Thoracic aorta (tissue), 2 donors: ENCODE measurements around the gene REM2. TPM values are rescaled to one million over a fixed set of nuclear protein-coding genes. Genes with fewer than 3 reads are reported as not detected.

Experiments used
- ATAC-seq: fragments of 150-250 bp; one replicate; pipeline ENCODE4 v1.8.0; 2017; ENCODE audit warnings: low read depth; ENCODE audit not compliant: insufficient number of reproducible peaks, low FRiP score
- DNase-seq: peaks from one replicate; pipeline ENCODE4 v3.0.0-alpha.2; 2020; ENCODE audit warnings: low spot score
- H3K27ac ChIP-seq, 2 donors: fragments of 200-600 bp; sonication (generic); 1 replicate in 1 of 2; 2 replicates in 1 of 2; pipeline ENCODE4 v1.5.1; 2016; ENCODE audit warnings: mild to moderate bottlenecking in 2 of 2, moderate library complexity in 2 of 2
- H3K27me3 ChIP-seq: fragments of 200-600 bp; sonication (generic); replicated peaks from 2 replicates; pipeline ENCODE4 v1.6.0; 2016; ENCODE audit warnings: mild to moderate bottlenecking; ENCODE audit not compliant: insufficient read depth
- H3K36me3 ChIP-seq: fragments of 200-600 bp; sonication (generic); one replicate; pipeline ENCODE4 v1.5.1; 2016
- H3K4me1 ChIP-seq, 2 donors: fragments of 200-600 bp; sonication (generic); 1 replicate in 1 of 2; 2 replicates in 1 of 2; pipeline versions ENCODE4 v1.5.1 to v1.6.0; 2016; ENCODE audit warnings: low read depth in 2 of 2, mild to moderate bottlenecking in 1 of 2; ENCODE audit not compliant: control insufficient read depth in 1 of 2
- H3K4me3 ChIP-seq: fragments of 200-600 bp; sonication (generic); 2 replicates; pipeline ENCODE4 v1.5.1; 2016; ENCODE audit warnings: mild to moderate bottlenecking
- H3K9me3 ChIP-seq: fragments of 200-600 bp; sonication (generic); 2 replicates; pipeline ENCODE4 v1.5.1; 2016
- total RNA-seq, 2 donors: library from RNA; depleted of rRNA; stranded (reverse); fragments of >200 nt; gene quantifications; one replicate each; pipeline versions ENCODE4 v1.1.0 to v1.2.3, GENCODE V29; 2016
- TF ChIP-seq, protein P1 (sequence below): fragments of 200-600 bp; sonication (generic); IDR thresholded peaks from one replicate; pipeline ENCODE4 v1.5.1; 2019; ENCODE audit warnings: antibody characterized with exemption

Gene REM2
- total RNA-seq, 2 donors from 2014 or later = 0.28 TPM; not detected in 1

DNA sequence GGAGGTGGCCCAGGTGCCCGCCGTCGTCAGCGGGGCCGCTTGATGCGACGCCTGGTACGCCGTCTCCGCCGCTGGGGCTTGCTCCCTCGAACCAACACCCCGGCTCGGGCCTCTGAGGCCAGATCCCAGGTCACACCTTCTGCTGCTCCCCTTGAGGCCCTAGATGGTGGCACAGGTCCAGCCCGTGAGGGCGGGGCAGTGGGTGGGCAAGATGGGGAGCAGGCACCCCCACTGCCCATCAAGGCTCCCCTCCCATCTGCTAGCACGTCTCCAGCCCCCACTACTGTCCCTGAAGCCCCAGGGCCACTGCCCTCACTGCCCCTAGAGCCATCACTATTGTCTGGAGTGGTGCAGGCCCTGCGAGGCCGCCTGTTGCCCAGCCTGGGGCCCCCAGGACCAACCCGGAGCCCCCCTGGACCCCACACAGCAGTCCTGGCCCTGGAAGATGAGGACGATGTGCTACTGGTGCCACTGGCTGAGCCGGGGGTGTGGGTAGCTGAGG is 6.0 kb upstream of the REM2 start:
- peaks cover 7 to 37% of the 10 kb centered on the region in 2 donors for H3K4me1 ChIP-seq
- peaks cover 57% of the 10 kb centered on the region for H3K36me3 ChIP-seq
- H3K9me3 ChIP-seq = no peaks in the 10 kb centered on the region
- DNase-seq (no peak), ATAC-seq (no peak)
- H3K27me3 ChIP-seq = no peaks in the 10 kb centered on the region
- no peak overlapping the region for H3K27ac ChIP-seq
- H3K4me3 ChIP-seq = no peak overlapping the region
- TF ChIP-seq, protein P1, sequence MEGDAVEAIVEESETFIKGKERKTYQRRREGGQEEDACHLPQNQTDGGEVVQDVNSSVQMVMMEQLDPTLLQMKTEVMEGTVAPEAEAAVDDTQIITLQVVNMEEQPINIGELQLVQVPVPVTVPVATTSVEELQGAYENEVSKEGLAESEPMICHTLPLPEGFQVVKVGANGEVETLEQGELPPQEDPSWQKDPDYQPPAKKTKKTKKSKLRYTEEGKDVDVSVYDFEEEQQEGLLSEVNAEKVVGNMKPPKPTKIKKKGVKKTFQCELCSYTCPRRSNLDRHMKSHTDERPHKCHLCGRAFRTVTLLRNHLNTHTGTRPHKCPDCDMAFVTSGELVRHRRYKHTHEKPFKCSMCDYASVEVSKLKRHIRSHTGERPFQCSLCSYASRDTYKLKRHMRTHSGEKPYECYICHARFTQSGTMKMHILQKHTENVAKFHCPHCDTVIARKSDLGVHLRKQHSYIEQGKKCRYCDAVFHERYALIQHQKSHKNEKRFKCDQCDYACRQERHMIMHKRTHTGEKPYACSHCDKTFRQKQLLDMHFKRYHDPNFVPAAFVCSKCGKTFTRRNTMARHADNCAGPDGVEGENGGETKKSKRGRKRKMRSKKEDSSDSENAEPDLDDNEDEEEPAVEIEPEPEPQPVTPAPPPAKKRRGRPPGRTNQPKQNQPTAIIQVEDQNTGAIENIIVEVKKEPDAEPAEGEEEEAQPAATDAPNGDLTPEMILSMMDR = no peak

DNA sequence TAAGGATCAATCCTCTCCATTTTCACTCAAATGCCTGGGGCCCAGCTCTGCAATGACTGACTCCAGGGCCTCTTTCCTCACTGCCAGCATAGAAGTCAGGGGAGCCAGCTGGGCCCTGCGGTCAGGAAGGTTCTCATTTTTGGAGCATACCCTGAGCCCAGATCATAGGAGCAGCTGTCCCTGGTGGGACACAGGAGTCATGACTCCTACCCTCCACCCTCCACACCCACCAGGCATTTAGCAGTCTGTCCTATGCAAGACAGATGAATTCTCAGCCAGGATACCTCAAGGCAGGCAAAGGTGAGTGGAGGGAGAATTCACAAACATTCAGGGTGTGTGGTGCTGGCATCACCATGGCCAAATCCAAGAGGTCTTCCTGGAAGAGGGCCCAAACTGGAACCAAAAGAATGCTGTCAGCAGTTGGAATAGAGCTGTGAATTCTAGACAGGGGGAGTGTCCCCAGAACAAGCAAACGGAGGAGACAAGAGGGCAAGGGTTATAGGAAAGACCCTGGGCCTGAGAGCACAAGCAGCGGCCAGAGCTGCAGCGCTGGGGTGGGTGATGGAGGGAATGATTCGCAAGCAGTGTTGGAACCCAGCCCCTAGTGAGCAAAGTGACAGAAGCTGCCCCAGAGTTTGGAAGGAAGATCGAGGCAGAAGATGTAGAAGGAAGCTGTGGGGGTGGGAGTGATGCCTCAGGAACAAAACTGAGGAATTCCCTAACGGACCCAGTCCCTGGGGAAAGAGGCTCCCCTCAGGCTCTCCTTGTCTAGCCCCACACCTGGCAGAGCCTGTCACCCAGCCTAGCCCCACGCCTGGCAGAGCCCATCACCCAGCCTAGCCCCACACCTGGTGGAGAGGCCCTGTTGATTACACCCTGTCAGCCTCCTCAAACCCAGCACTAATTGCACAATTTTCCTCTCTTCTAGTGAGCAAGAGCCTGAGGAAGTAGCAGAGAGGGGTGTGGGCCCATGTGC is 4.5 kb upstream of the REM2 start:
- TF ChIP-seq, protein P1 = no peak
- H3K4me3 ChIP-seq = no peak overlapping the region
- no peak for DNase-seq
- peaks cover 56% of the 10 kb centered on the region for H3K36me3 ChIP-seq
- ATAC-seq = no peak
- no peaks in the 10 kb centered on the region for H3K27me3 ChIP-seq
- H3K4me1 ChIP-seq = peaks cover 0 to 28% of the 10 kb centered on the region in 2 donors
- H3K27ac ChIP-seq = no peak overlapping the region
- no peaks in the 10 kb centered on the region for H3K9me3 ChIP-seq

DNA sequence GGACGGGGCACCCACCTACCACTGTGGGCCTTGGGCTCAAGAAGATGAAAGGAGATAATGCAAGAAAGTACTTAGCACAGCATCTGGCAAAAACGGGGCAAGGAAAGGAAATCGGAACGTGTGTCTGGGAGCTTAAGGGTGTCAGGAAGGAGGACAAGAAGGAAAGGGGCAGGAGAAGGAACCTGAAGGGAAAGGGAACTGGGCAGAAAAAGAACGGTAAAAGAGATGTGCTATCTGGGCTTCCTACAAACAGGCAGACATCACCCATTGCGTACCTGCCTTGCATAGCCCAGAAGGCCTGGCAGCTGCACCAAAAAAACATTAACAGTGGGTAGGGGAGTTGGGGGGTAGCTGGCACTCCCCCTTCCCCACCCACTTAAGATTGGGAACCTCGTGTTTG is 958 bp upstream of the REM2 start:
- ATAC-seq (no peak), DNase-seq (no peak)
- TF ChIP-seq, protein P1 = no peak
- no peaks in the 10 kb centered on the region for H3K27me3 ChIP-seq
- H3K4me1 ChIP-seq = peaks cover 0 to 8% of the 10 kb centered on the region in 2 donors
- no peak overlapping the region for H3K4me3 ChIP-seq
- peaks cover 21% of the 10 kb centered on the region for H3K36me3 ChIP-seq
- no peak overlapping the region for H3K27ac ChIP-seq
- no peaks in the 10 kb centered on the region for H3K9me3 ChIP-seq

DNA sequence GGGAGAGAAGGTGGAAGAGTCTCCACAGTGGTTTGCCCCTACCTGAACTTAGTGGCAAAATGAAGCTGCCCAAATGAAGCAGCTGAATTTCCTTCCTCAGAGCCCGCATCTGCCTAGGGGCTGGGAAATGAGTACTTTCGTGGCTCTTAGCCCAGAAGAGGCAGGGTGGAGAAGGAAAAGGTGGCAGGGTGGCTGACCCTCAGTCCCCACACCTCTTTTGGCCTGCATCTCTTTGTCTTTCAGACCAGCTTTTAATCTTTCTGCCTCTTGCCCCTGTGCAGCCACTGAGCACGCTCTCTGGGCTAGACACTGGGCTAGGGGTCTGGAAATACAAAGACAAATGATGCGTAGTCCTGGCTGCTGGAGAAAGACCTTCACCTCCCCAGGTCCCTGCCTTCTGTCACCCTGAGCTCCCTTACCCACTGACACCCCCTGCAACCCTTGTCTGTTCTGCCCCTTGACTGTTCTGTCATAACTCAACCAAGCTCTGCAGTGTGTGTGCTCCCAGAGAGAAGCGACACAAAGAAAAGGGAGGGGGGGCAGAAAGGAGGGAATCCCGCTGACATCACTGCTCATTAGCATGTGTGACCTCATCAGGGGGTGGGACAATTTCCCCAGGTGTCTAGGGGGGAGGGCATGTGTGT is 371 bp upstream of the REM2 start:
- DNase-seq (no peak), ATAC-seq (no peak)
- Histone ChIP-seq H3K27ac (no peak overlapping the region), H3K27me3 (no peaks in the 10 kb centered on the region), H3K4me3 (no peak overlapping the region), H3K36me3 (peaks cover 15% of the 10 kb centered on the region), H3K9me3 (no peaks in the 10 kb centered on the region), H3K4me1 (peaks cover 3 to 14% of the 10 kb centered on the region in 2 donors)
- TF ChIP-seq, protein P1 = no peak

DNA sequence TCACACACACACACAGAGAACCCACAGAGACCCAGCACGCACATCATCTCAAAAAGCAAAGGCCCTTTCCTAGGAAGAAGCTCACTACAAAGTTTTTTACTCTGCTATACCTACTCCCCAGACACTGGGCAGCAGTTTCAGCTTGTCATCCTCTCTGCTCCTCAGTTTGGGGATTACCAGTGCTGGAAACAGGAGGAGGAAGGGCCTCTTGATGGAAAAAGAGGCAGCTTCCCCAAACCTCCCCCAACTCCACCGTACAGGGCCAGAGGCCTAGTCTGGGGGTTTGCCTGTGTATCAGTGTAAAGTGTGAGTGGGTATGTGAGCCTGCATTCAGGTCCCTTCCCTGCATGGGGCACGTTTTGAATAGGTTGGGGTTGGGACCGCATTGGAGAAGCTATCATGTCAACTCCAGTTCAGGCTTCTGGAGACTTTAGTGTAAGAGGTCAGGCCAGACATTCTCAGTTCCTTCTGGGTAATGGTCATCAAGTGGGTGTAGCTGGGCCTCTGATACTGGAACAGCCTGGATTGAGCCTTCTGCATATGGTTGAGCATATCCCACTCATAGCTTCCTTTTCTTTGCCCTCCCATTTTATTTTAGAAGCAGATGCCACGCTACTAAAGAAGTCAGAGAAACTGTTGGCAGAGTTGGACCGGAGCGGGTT is 1.2 kb downstream of the REM2 start:
- TF ChIP-seq, protein P1 = no peak
- DNase-seq (no peak), ATAC-seq (no peak)
- Histone ChIP-seq H3K27ac (no peak overlapping the region), H3K4me3 (no peak overlapping the region), H3K36me3 (peaks cover 3% of the 10 kb centered on the region), H3K9me3 (no peaks in the 10 kb centered on the region), H3K27me3 (no peaks in the 10 kb centered on the region), H3K4me1 (peaks cover 4 to 20% of the 10 kb centered on the region in 2 donors)
